ENCODE measurements around the gene CNDP2. TPM values are rescaled to one million over a fixed set of nuclear protein-coding genes. Genes with fewer than 3 reads are reported as not detected.
A peak's percentile ranks its signal among the peaks of the same experiment; 100 is the strongest.

CNDP2 gene
- total and polyA plus RNA-seq, 12 donors, result 49.7 to 159 (median 97.9) TPM

GRCh38 chr18:74515620-74516231 is 19.6 kb downstream of the CNDP2 start:
- H3K36me3 ChIP-seq (replicated peaks in 1 of 2), result peaks cover 0 to 88% of the 10 kb centered on the region in 2 donors
- no peaks in the 10 kb centered on the region for H3K9me3 ChIP-seq (replicated peaks in 1 of 3)
- no peak overlapping the region for H3K27ac ChIP-seq

GRCh38 chr18:74516271-74517235 is 20.4 kb downstream of the CNDP2 start:
- Histone ChIP-seq H3K9me3 (replicated peaks in 1 of 3) (no peaks in the 10 kb centered on the region), H3K27me3 (no peaks in the 10 kb centered on the region), H3K4me3 (no peak overlapping the region), H3K27ac (no peak overlapping the region), H3K36me3 (replicated peaks in 1 of 2) (peaks cover 0 to 81% of the 10 kb centered on the region in 2 donors), H3K4me1 (replicated peaks in 1 of 2) (no peaks in the 10 kb centered on the region)
- no peak for TF ChIP-seq CTCF (IDR thresholded peaks at IDR 0.05)
- no peak for TF ChIP-seq POLR2A (IDR thresholded peaks at IDR 0.05)
- DNase-seq, result peak in 1 of 7 donors; percentile 35
- intact Hi-C loops (cut with DNase I), result no loop called here
- 95 to 98% (median 96%) methylated on average over 20 to 35 of the region's 35 CpGs for WGBS, 4 donors

More at GRCh38 chr18:74515620-74516231, 19.6 kb downstream of the CNDP2 start:
- intact Hi-C loops (cut with DNase I), result no loop called here
- 89 to 99% (median 94%) methylated on average over 3 to 13 of the region's 13 CpGs for WGBS, 4 donors
- Histone ChIP-seq H3K27me3 (no peaks in the 10 kb centered on the region), H3K4me1 (replicated peaks in 1 of 2) (no peaks in the 10 kb centered on the region), H3K4me3 (no peak overlapping the region)
- DNase-seq, result peak in 1 of 7 donors; percentile 38
- TF ChIP-seq POLR2A (IDR thresholded peaks at IDR 0.05), result no peak
- TF ChIP-seq CTCF (IDR thresholded peaks at IDR 0.05), result no peak

GRCh38 chr18:74517236-74517630 is 21.1 kb downstream of the CNDP2 start:
- no peak for TF ChIP-seq CTCF (IDR thresholded peaks at IDR 0.05)
- intact Hi-C loops (cut with DNase I), result no loop called here
- Histone ChIP-seq H3K36me3 (replicated peaks in 1 of 2) (peaks cover 0 to 75% of the 10 kb centered on the region in 2 donors), H3K4me3 (no peak overlapping the region), H3K4me1 (replicated peaks in 1 of 2) (no peaks in the 10 kb centered on the region), H3K27ac (no peak overlapping the region), H3K27me3 (no peaks in the 10 kb centered on the region), H3K9me3 (replicated peaks in 1 of 3) (no peaks in the 10 kb centered on the region)
- 92 to 96% (median 95%) methylated on average over 15 of the region's 15 CpGs for WGBS, 4 donors
- DNase-seq, result peak in 1 of 7 donors; percentile 33

Measured in adrenal gland (tissue), 12 donors.